Calu3 (cell line): ENCODE results near the gene DNAI1. TPM values are rescaled to one million over a fixed set of nuclear protein-coding genes. Genes with fewer than 3 reads are reported as not detected.

Experiments used
- BruUV-seq: library from RNA; stranded (reverse); fragments of 400-500 nt; replicated peaks from 2 replicates; lab custom pipeline; 2021; lab: Mats Ljungman, UMichigan
- CTCF ChIA-PET: fragments of 300-600 bp; sonication (Branson Sonifier 250); formaldehyde crosslinking; loops from one replicate; lab custom pipeline; 2022; ENCODE audit warnings: antibody characterized with exemption; lab: Charles Lee
- DNase-seq: peaks from one replicate; pipeline ENCODE4 v3.0.0; 2022
- H3K27ac Mint-ChIP-seq: one replicate; pipeline ENCODE4 v1.8.0; 2022; ENCODE audit warnings: mixed read lengths; ENCODE audit not compliant: unreplicated experiment
- H3K27me3 Mint-ChIP-seq: one replicate; pipeline ENCODE4 v1.8.0; 2022; ENCODE audit warnings: mixed read lengths; ENCODE audit not compliant: unreplicated experiment
- H3K36me3 Mint-ChIP-seq: one replicate; pipeline ENCODE4 v1.8.0; 2022; ENCODE audit warnings: mild to moderate bottlenecking, moderate library complexity, mixed read lengths; ENCODE audit not compliant: insufficient read depth, unreplicated experiment
- H3K4me1 Mint-ChIP-seq: one replicate; pipeline ENCODE4 v1.8.0; 2022; ENCODE audit warnings: mild to moderate bottlenecking, low read depth, mixed read lengths; ENCODE audit not compliant: unreplicated experiment
- H3K4me3 Mint-ChIP-seq: one replicate; pipeline ENCODE4 v1.8.0; 2022; ENCODE audit warnings: mild to moderate bottlenecking, low read depth, moderate library complexity, mixed read lengths; ENCODE audit not compliant: unreplicated experiment
- H3K9me3 Mint-ChIP-seq: one replicate; pipeline ENCODE4 v1.8.0; 2022; ENCODE audit warnings: low read depth, mixed read lengths; ENCODE audit not compliant: unreplicated experiment
- intact Hi-C: fragments of 100-400 bp; cut with micrococcal nuclease; formaldehyde crosslinking; loops from one replicate; pipeline ENCODE4 v1.10.0; 2022; ENCODE audit not compliant: unreplicated experiment
- total RNA-seq: library from RNA; stranded (reverse); gene quantifications from 2 replicates; pipeline ENCODE4 v1.2.3, GENCODE V29; 2022
- TF ChIP-seq, protein P1 (sequence below): fragments of 200-600 bp; IDR thresholded peaks from one replicate; pipeline ENCODE4 v1.8.0; 2022; ENCODE audit warnings: antibody characterized with exemption; ENCODE audit not compliant: unreplicated experiment

DNAI1 gene
- total RNA-seq, 1 experiment from 2014 or later, result not detected

DNA sequence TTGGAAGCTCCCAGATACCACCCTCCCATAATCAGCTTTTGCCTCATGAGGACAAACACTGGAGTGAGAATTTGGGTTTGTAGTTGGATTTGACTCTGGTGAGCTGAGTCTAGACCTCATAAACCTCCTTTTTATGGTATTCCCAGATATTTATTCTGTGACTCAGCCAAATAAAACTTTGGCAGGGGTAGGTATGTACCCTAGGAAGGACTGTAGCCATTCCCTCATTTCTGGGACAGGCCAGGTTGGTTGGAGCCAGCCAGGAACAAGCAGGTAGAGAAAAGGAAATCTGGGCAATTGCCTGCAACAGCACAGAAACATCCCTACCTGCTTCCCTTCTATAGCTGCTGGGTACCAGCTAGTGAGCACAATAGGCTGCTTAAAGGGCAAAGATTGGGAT, 44.8 kb downstream of the DNAI1 start:
- Mint-ChIP-seq H3K36me3 (no peaks in the 10 kb centered on the region), H3K27ac (no peak overlapping the region), H3K4me1 (no peaks in the 10 kb centered on the region), H3K4me3 (no peak overlapping the region), H3K27me3 (peaks cover 79% of the 10 kb centered on the region), H3K9me3 (no peaks in the 10 kb centered on the region)
- TF ChIP-seq, protein P1, sequence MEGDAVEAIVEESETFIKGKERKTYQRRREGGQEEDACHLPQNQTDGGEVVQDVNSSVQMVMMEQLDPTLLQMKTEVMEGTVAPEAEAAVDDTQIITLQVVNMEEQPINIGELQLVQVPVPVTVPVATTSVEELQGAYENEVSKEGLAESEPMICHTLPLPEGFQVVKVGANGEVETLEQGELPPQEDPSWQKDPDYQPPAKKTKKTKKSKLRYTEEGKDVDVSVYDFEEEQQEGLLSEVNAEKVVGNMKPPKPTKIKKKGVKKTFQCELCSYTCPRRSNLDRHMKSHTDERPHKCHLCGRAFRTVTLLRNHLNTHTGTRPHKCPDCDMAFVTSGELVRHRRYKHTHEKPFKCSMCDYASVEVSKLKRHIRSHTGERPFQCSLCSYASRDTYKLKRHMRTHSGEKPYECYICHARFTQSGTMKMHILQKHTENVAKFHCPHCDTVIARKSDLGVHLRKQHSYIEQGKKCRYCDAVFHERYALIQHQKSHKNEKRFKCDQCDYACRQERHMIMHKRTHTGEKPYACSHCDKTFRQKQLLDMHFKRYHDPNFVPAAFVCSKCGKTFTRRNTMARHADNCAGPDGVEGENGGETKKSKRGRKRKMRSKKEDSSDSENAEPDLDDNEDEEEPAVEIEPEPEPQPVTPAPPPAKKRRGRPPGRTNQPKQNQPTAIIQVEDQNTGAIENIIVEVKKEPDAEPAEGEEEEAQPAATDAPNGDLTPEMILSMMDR, result no peak
- CTCF ChIA-PET, result interaction anchor here (0.6 to 1.2 kb wide), 2 partner anchors 100 kb away, joined by 3 read pairs; no protein-coding TSS in a partner anchor
- intact Hi-C loops, result no loop called here
- no TSS peak for BruUV-seq
- DNase-seq, result no peak

- TF ChIP-seq, protein P1, result no peak
- H3K27ac Mint-ChIP-seq, result no peak overlapping the region
- H3K4me3 Mint-ChIP-seq, result no peak overlapping the region
- BruUV-seq, result no TSS peak
- DNase-seq, result no peak
- H3K36me3 Mint-ChIP-seq, result no peaks in the 10 kb centered on the region
- H3K9me3 Mint-ChIP-seq, result no peaks in the 10 kb centered on the region
- CTCF ChIA-PET, result interaction anchor here (1.2 kb wide), 1 partner anchor 102 kb away, joined by 3 read pairs; no protein-coding TSS in a partner anchor
- peaks cover 79% of the 10 kb centered on the region for H3K27me3 Mint-ChIP-seq
- intact Hi-C loops, result no loop called here
- no peaks in the 10 kb centered on the region for H3K4me1 Mint-ChIP-seq
Observed at GRCh38 chr9:34505370-34506120, 46.9 kb downstream of the DNAI1 start.

GRCh38 chr9:34506623-34507022, 48.0 kb downstream of the DNAI1 start:
- intact Hi-C loops, result no loop called here

GRCh38 chr9:34507556-34507955, 49.0 kb downstream of the DNAI1 start:
- CTCF ChIA-PET, result no interaction called here
- no peak overlapping the region for H3K27ac Mint-ChIP-seq
- H3K4me1 Mint-ChIP-seq, result no peaks in the 10 kb centered on the region
- H3K4me3 Mint-ChIP-seq, result no peak overlapping the region
- BruUV-seq, result no TSS peak
- intact Hi-C loops, result no loop called here
- H3K27me3 Mint-ChIP-seq, result peaks cover 95% of the 10 kb centered on the region
- TF ChIP-seq, protein P1, result no peak
- no peaks in the 10 kb centered on the region for H3K36me3 Mint-ChIP-seq
- H3K9me3 Mint-ChIP-seq, result no peaks in the 10 kb centered on the region
- no peak for DNase-seq

More at GRCh38 chr9:34506623-34507022, 48.0 kb downstream of the DNAI1 start:
- no peak overlapping the region for H3K4me3 Mint-ChIP-seq
- CTCF ChIA-PET, result interaction anchor here (1.2 kb wide), 1 partner anchor 103 kb away, joined by 3 read pairs; no protein-coding TSS in a partner anchor
- H3K9me3 Mint-ChIP-seq, result no peaks in the 10 kb centered on the region
- no peak overlapping the region for H3K27ac Mint-ChIP-seq
- TF ChIP-seq, protein P1, result no peak
- DNase-seq, result no peak
- no TSS peak for BruUV-seq
- no peaks in the 10 kb centered on the region for H3K4me1 Mint-ChIP-seq
- H3K36me3 Mint-ChIP-seq, result no peaks in the 10 kb centered on the region
- H3K27me3 Mint-ChIP-seq, result peaks cover 88% of the 10 kb centered on the region
